ENCODE data around the gene C2orf92.

C2orf92 gene

DNA sequence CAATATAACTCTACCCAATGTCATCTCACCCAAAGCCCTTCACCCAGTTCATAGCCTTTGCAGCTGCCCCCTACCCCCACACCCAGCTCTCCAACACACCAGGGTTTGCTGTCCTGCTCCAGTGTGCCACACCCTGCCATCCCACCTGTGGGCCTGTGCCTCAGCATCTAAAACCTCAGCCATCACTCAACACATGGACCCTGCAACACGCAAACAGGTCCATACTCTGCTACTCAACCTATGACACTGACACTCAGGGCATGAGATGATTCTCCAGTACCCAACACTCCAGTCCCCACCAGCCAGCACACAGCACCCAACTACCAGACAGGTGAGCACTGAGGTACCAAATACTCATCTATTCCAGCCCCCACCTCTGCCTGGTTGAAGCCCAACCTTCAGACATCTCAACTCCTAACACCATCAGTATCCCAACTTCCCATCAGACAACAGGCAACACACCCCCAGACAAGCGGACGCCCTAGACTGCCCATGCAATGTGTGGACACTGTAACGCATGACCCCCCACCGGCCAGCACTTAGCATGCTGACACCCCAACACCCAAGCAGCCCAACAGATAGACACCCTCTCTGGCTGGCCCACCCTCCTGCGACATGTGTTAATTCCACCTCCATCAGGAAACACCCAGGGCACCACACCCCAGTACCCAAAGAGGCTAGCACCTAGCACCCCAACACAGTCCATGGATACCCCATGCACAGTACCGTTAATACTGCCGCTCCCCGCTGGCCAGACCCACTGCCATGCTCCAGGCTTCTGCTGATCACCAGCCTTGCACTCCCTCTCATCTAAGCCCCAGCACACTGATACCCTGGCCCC, 68.9 kb downstream of the C2orf92 start:
- TF ChIP-seq FOXP2 (optimal IDR thresholded peaks at IDR 0.05; ENCODE audit: borderline replicate concordance, extremely low read depth, extremely low read length, insufficient read depth), result no peak
- no peak for TF ChIP-seq TAF1 (IDR thresholded peaks at IDR 0.05; ENCODE audit: borderline replicate concordance, insufficient read depth, low read length)
- TF ChIP-seq SIN3A (IDR thresholded peaks at IDR 0.05; ENCODE audit: borderline replicate concordance, insufficient read depth, low read length), result no peak
- TF ChIP-seq POLR2AphosphoS5 (IDR thresholded peaks at IDR 0.05; ENCODE audit: low read depth, low read length), result no peak
- no peak for TF ChIP-seq REST (IDR thresholded peaks at IDR 0.05; ENCODE audit: insufficient read depth in 1 of 2, low read depth in 2 of 2, low read length in 2 of 2)

GRCh38 chr2:97739020-97739892, 69.7 kb downstream of the C2orf92 start:
- TF ChIP-seq POLR2AphosphoS5 (IDR thresholded peaks at IDR 0.05; ENCODE audit: low read depth, low read length) (no peak), SIN3A (IDR thresholded peaks at IDR 0.05; ENCODE audit: borderline replicate concordance, insufficient read depth, low read length) (no peak), REST (IDR thresholded peaks at IDR 0.05; ENCODE audit: insufficient read depth in 1 of 2, low read depth in 2 of 2, low read length in 2 of 2) (no peak), FOXP2 (optimal IDR thresholded peaks at IDR 0.05; ENCODE audit: borderline replicate concordance, extremely low read depth, extremely low read length, insufficient read depth) (no peak), TAF1 (IDR thresholded peaks at IDR 0.05; ENCODE audit: borderline replicate concordance, insufficient read depth, low read length) (no peak)

- no peak for TF ChIP-seq POLR2AphosphoS5 (IDR thresholded peaks at IDR 0.05; ENCODE audit: low read depth, low read length)
- no peak for TF ChIP-seq SIN3A (IDR thresholded peaks at IDR 0.05; ENCODE audit: borderline replicate concordance, insufficient read depth, low read length)
- TF ChIP-seq TAF1 (IDR thresholded peaks at IDR 0.05; ENCODE audit: borderline replicate concordance, insufficient read depth, low read length), result no peak
- TF ChIP-seq REST (IDR thresholded peaks at IDR 0.05; ENCODE audit: insufficient read depth in 1 of 2, low read depth in 2 of 2, low read length in 2 of 2), result no peak
- TF ChIP-seq FOXP2 (optimal IDR thresholded peaks at IDR 0.05; ENCODE audit: borderline replicate concordance, extremely low read depth, extremely low read length, insufficient read depth), result no peak
These were observed 70.4 kb downstream of the C2orf92 start for GRCh38 chr2:97739893-97740245.

DNA sequence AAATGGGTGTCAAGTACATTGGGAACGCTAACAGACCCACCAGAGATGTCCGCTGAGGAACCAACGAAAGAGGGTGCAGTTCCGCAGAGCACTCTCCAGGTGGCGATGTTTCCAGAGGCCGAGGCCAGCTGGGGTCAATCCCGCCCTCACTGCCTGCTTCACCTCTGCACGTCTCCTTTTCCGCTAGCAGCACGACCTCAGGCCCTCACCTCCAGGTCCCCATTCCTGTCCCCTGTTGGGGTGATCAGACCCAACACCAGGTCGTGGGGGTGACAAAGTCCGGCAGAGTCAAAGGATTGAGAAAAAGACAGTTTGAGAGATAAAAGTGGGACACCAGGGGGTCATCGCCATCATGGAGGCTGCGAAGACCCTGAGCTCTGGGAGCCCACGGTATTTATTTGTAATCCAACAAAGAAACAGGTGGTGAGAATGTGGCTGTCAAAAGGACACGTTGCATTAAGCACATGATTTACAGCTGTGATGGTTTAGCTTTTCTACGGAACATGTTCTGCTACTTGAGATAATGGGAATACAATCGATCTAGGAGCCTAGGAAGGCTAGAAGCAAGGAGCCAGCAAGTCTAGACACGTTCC, 71.2 kb downstream of the C2orf92 start:
- TF ChIP-seq REST (IDR thresholded peaks at IDR 0.05; ENCODE audit: insufficient read depth in 1 of 2, low read depth in 2 of 2, low read length in 2 of 2) (no peak), TAF1 (IDR thresholded peaks at IDR 0.05; ENCODE audit: borderline replicate concordance, insufficient read depth, low read length) (no peak), FOXP2 (optimal IDR thresholded peaks at IDR 0.05; ENCODE audit: borderline replicate concordance, extremely low read depth, extremely low read length, insufficient read depth) (no peak), SIN3A (IDR thresholded peaks at IDR 0.05; ENCODE audit: borderline replicate concordance, insufficient read depth, low read length) (no peak), POLR2AphosphoS5 (IDR thresholded peaks at IDR 0.05; ENCODE audit: low read depth, low read length) (no peak)

Data from PFSK-1 (cell line).